H7 (cell line): ENCODE measurements around the gene DCLRE1C. TPM values are rescaled to one million over a fixed set of nuclear protein-coding genes. Genes with fewer than 3 reads are reported as not detected.
A peak's percentile ranks its signal among the peaks of the same experiment; 100 is the strongest.
"Not testable (repeated sequence)": the region's sequence is repeated elsewhere in the genome, so short reads cannot be mapped to it uniquely, and the experiment has no call there.

Experiments
- DNase-seq: peaks from one replicate; pipeline ENCODE4 v3.0.0; 2012
- H3K27me3 ChIP-seq: 2 replicates; pipeline ENCODE4 v1.6.0; 2011; ENCODE audit warnings: mild to moderate bottlenecking, low read length; ENCODE audit not compliant: control insufficient read depth, insufficient read depth
- H3K36me3 ChIP-seq: replicated peaks from 2 replicates; pipeline ENCODE4 v1.5.1; 2011; ENCODE audit warnings: low read length; ENCODE audit not compliant: control insufficient read depth, insufficient read depth
- H3K4me3 ChIP-seq: 2 replicates; pipeline ENCODE4 v1.5.1; 2011; ENCODE audit warnings: low read depth, mild to moderate bottlenecking, control low read depth, low read length, moderate library complexity; ENCODE audit not compliant: insufficient read depth
- total RNA-seq: library from RNA; depleted of rRNA; stranded (reverse); fragments of >200 nt; shearing (Covaris generic); gene quantifications from 2 replicates; pipeline ENCODE4 v1.2.3, GENCODE V29; 2014; rRNA removed

DCLRE1C gene
- total RNA-seq: 2.1 and 2.8 TPM in 2 replicates

- Histone ChIP-seq H3K27me3 (peaks cover 11% of the 10 kb centered on the region; the same call in 1 of the 2 replicates), H3K4me3 (peak within 1 kb of the TSS; percentile 71), H3K36me3 (no peaks in the 10 kb centered on the region)
- peak; percentile 96 for DNase-seq
Measured at GRCh38 chr10:14954001-14954770, at the start of gene DCLRE1C. Gene DCLRE1C (minus strand): TSS chr10:14954096. CDS start chr10:14954010, 86 bp downstream.

DNA sequence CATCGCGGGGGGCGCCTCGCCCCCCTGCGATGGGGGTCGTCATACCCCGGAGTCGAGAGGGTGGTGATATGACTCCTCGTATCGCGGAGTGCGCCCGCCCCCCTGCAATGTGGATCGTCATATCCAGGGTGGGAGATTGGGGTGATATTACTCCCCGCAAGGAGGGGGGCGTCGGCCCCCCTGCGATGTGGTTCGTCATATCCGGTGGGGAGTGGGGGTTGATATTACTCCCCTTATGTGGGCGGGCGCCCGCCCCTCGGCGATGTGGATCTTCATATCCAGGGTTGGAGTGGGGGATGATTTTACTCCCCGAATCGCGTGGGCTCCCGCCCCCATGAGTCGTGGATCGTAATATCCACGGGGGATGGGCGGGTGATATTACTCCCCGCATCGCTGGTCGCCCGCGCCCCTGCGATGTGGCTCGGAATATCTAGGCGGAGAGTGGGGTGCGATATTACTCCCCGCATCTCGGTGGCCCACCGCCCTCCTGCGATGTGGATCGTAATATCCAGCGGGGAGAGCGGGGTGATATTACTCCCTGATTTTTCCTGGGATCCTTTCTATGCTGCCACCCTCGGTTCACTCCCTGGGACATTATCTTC, 42.2 kb upstream of the DCLRE1C start:
- peak; percentile 18 for DNase-seq
- Histone ChIP-seq H3K4me3 (no peak overlapping the region), H3K27me3 (no peaks in the 10 kb centered on the region), H3K36me3 (no peaks in the 10 kb centered on the region)

- not testable (repeated sequence) for H3K27me3 ChIP-seq, H3K4me3 ChIP-seq, H3K36me3 ChIP-seq, DNase-seq
Measured at GRCh38 chr10:14993500-14994455, 39.9 kb upstream of the DCLRE1C start.

DNA sequence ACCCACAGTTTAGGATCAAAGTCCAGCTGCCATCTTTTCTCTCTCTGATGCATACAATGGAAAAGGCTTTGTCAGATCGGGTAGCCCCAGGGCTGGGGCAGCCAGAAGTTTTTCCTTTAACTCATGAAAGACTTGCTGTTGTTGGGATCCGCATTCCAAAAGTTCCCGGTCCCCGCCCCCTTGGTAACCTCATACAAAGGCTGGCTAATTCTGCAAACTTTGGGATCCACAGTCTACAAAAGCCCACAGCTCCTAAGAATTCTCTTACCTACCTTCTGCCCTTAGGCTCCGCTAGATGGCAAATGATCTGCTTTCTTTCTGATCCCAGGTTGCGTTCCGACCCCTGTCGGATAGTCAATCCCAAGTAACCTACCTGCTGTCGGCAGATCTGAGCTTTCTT, 38.4 kb upstream of the DCLRE1C start:
- H3K4me3 ChIP-seq, H3K36me3 ChIP-seq, H3K27me3 ChIP-seq, DNase-seq: not testable (repeated sequence)

- not testable (repeated sequence) for H3K4me3 ChIP-seq, H3K36me3 ChIP-seq, H3K27me3 ChIP-seq
- DNase-seq: peak; percentile 19
Measured at GRCh38 chr10:14991035-14991749, 37.3 kb upstream of the DCLRE1C start.

- not testable (repeated sequence) for H3K27me3 ChIP-seq, H3K4me3 ChIP-seq, H3K36me3 ChIP-seq, DNase-seq
Measured at GRCh38 chr10:14989552-14989951, 35.7 kb upstream of the DCLRE1C start.

- no peaks in the 10 kb centered on the region for H3K27me3 ChIP-seq
- DNase-seq: no peak
- no peaks in the 10 kb centered on the region for H3K36me3 ChIP-seq
- no peak overlapping the region for H3K4me3 ChIP-seq
Measured at GRCh38 chr10:14982744-14983143, 28.8 kb upstream of the DCLRE1C start.

GRCh38 chr10:14975672-14976273, 21.9 kb upstream of the DCLRE1C start:
- H3K4me3 ChIP-seq: no peak overlapping the region
- no peaks in the 10 kb centered on the region for H3K36me3 ChIP-seq
- no peaks in the 10 kb centered on the region; the same call in 1 of the 2 replicates for H3K27me3 ChIP-seq
- no peak for DNase-seq

DNA sequence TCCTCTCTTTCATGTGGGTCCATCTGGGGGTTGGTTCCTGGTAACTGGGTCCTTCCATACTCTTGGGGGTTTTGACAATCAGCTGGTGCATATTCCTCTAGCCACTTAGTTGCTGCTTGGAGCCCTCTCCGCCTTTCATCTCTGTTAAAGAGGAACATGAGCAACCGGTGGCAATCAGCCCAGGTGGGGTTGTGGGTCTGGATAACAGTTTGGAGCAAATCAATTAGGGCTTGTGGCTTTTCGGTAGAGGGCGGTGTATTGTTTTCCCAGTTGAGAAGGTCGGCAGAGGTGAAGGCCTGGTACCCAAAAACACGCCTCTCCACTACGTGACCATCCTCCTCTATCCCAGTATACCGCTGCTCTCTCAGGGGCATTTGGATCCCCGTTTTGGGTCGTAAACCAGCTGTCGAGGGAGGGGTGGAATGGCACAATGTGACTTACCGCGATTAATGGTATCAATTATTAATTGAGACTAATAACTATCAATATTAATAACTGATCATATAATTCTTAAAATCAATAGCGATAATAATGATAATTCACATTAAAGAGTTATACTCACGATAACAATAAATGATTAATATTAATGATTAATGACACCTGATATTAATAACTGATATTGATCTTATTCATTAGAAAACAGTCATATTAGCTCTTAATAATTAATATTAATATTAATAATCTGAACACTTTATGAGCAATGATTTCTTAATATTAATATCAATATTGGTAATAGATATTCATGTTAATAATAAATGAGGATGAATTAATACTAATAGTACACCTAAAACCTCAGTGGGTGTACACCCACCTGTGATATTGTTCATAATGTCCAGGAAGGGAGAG, 20.5 kb upstream of the DCLRE1C start:
- H3K4me3 ChIP-seq, DNase-seq, H3K36me3 ChIP-seq, H3K27me3 ChIP-seq: not testable (repeated sequence)

DNA sequence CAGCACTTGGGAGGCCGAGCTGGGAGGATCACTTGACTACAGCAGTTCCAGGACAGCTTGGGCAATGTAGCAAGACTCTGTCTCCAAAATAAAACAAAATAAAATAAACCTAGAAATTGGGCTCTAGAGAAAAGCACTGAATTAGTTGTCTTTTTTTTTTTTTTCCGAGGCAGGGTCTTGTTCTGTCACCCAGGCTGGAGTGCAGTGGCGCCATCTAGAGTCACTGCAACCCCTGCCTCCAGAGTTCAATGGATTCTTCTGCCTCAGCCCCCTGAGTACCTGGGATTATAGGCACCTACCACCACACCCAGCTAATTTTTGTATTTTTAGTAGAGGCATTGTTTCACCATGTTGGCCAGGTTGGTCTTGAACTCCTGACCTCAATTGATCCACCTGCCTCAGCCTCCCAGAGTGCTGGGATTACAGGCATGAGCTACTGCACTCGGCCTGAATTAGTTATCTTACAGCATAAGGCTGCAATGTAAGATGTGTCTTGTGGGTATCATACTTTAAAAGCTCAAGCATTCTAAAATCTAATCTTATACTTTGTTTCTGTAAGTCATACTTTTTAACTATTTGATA, 18.1 kb upstream of the DCLRE1C start:
- no peak overlapping the region for H3K4me3 ChIP-seq
- DNase-seq: no peak
- H3K36me3 ChIP-seq: no peaks in the 10 kb centered on the region
- H3K27me3 ChIP-seq: peaks cover 4% of the 10 kb centered on the region

DNA sequence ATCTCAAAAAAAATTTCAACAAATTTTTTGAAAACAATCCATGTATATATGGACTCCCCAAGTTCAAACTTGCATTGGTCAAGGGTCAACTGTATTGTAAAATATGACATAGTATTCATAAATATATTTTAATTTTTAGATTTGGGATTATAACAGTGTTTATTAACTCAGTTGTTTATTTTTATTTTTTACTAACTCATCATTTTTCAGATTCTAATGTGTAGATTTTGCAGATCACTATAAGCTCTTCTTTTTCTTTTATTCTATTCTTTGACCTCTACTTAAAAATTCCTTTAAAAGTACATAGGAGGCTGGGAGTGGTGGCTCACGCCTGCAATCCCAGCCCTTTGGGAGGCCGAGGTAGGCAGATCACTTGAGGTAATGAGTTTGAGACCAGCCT, 14.0 kb upstream of the DCLRE1C start:
- no peak for DNase-seq
- peaks cover 9% of the 10 kb centered on the region for H3K27me3 ChIP-seq
- H3K4me3 ChIP-seq: no peak overlapping the region
- H3K36me3 ChIP-seq: no peaks in the 10 kb centered on the region

- DNase-seq: peak; percentile 98
- no peaks in the 10 kb centered on the region for H3K36me3 ChIP-seq
- peaks cover 17% of the 10 kb centered on the region for H3K27me3 ChIP-seq
- peak within 1 kb of the TSS; percentile 82 for H3K4me3 ChIP-seq
Measured at GRCh38 chr10:14959221-14960057, 5.5 kb upstream of the DCLRE1C start, which contains the start of gene MEIG1. Gene MEIG1 (plus strand): TSS chr10:14959388. CDS start chr10:14966469, 7,081 bp downstream.
